T-helper 17 cell (primary cell): ENCODE measurements around the gene THSD4. TPM values are rescaled to one million over a fixed set of nuclear protein-coding genes. Genes with fewer than 3 reads are reported as not detected.

Source experiments
- ATAC-seq: fragments of 150-1000 bp; cut with Tn5 transposase; 2 replicates; pipeline ENCODE4 v1.10.0; 2021; ENCODE audit warnings: mild to moderate bottlenecking, moderate library complexity
- DNase-seq, 3 donors: peaks; one replicate each; pipeline versions ENCODE4 v3.0.0 to v3.0.0-alpha.2; 2020 to 2021
- H3K9me3 ChIP-seq: one replicate; pipeline ENCODE4 v1.7.0; 2013; ENCODE audit warnings: low read length, mild to moderate bottlenecking; ENCODE audit not compliant: control insufficient read depth, poor library complexity, severe bottlenecking
- H3K27ac Mint-ChIP-seq: one replicate; pipeline ENCODE4 v1.8.0; 2022; ENCODE audit warnings: mild to moderate bottlenecking, moderate library complexity, mixed read lengths
- H3K27me3 Mint-ChIP-seq: one replicate; pipeline ENCODE4 v1.8.0; 2022; ENCODE audit warnings: mixed read lengths
- H3K36me3 Mint-ChIP-seq: one replicate; pipeline ENCODE4 v1.8.0; 2022; ENCODE audit warnings: low read depth, mixed read lengths
- H3K4me1 Mint-ChIP-seq: one replicate; pipeline ENCODE4 v1.8.0; 2022; ENCODE audit warnings: mild to moderate bottlenecking, mixed read lengths
- H3K4me3 Mint-ChIP-seq: one replicate; pipeline ENCODE4 v1.8.0; 2022; ENCODE audit warnings: mild to moderate bottlenecking, moderate library complexity, mixed read lengths
- total RNA-seq, 4 donors: library from RNA in 2 of 4; stranded (reverse) in 2 of 4; gene quantifications; one replicate each; pipeline ENCODE4 v1.2.3 and lab custom pipeline; 2022 to 2026

THSD4 gene
- total RNA-seq, 2 donors from 2014 or later: not detected

GRCh38 chr15:71447328-71448250, 332.3 kb downstream of the THSD4 start:
- no peak overlapping the region for H3K27ac Mint-ChIP-seq
- H3K27me3 Mint-ChIP-seq: peaks cover 16% of the 10 kb centered on the region
- no peaks in the 10 kb centered on the region for H3K9me3 ChIP-seq
- ATAC-seq: no peak
- H3K4me3 Mint-ChIP-seq: no peak overlapping the region
- no peaks in the 10 kb centered on the region for H3K4me1 Mint-ChIP-seq
- no peaks in the 10 kb centered on the region for H3K36me3 Mint-ChIP-seq
- no peak for DNase-seq

GRCh38 chr15:71448688-71449114, 333.4 kb downstream of the THSD4 start:
- no peak overlapping the region for H3K4me3 Mint-ChIP-seq
- H3K9me3 ChIP-seq: no peaks in the 10 kb centered on the region
- DNase-seq: no peak

GRCh38 chr15:71449363-71449762, 334.1 kb downstream of the THSD4 start:
- no peaks in the 10 kb centered on the region for H3K9me3 ChIP-seq
- Mint-ChIP-seq H3K27me3 (peaks cover 22% of the 10 kb centered on the region), H3K36me3 (no peaks in the 10 kb centered on the region), H3K27ac (no peak overlapping the region), H3K4me1 (no peaks in the 10 kb centered on the region), H3K4me3 (no peak overlapping the region)
- no peak for ATAC-seq
- no peak for DNase-seq

More at GRCh38 chr15:71448688-71449114, 333.4 kb downstream of the THSD4 start:
- Mint-ChIP-seq H3K36me3 (no peaks in the 10 kb centered on the region), H3K4me1 (no peaks in the 10 kb centered on the region), H3K27me3 (peaks cover 21% of the 10 kb centered on the region), H3K27ac (no peak overlapping the region)
- no peak for ATAC-seq

GRCh38 chr15:71449956-71450355, 334.7 kb downstream of the THSD4 start:
- no peak overlapping the region for H3K4me3 Mint-ChIP-seq
- no peaks in the 10 kb centered on the region for H3K36me3 Mint-ChIP-seq
- H3K27ac Mint-ChIP-seq: no peak overlapping the region
- ATAC-seq (no peak), DNase-seq (no peak)
- no peaks in the 10 kb centered on the region for H3K4me1 Mint-ChIP-seq
- peaks cover 28% of the 10 kb centered on the region for H3K27me3 Mint-ChIP-seq
- H3K9me3 ChIP-seq: no peaks in the 10 kb centered on the region

GRCh38 chr15:71451130-71451529, 335.9 kb downstream of the THSD4 start:
- ATAC-seq (no peak), DNase-seq (no peak)
- Mint-ChIP-seq H3K27me3 (peaks cover 39% of the 10 kb centered on the region), H3K27ac (no peak overlapping the region), H3K36me3 (no peaks in the 10 kb centered on the region), H3K4me1 (peaks cover 2% of the 10 kb centered on the region), H3K4me3 (no peak overlapping the region)
- no peaks in the 10 kb centered on the region for H3K9me3 ChIP-seq

- Mint-ChIP-seq H3K27me3 (peaks cover 38% of the 10 kb centered on the region), H3K4me1 (peaks cover 2% of the 10 kb centered on the region), H3K4me3 (no peak overlapping the region), H3K27ac (no peak overlapping the region), H3K36me3 (no peaks in the 10 kb centered on the region)
- ATAC-seq: no peak
- no peak for DNase-seq
- H3K9me3 ChIP-seq: no peaks in the 10 kb centered on the region
Measured at GRCh38 chr15:71452893-71453292, 337.6 kb downstream of the THSD4 start.

- DNase-seq (no peak), ATAC-seq (no peak)
- H3K9me3 ChIP-seq: no peaks in the 10 kb centered on the region
- no peak overlapping the region for H3K27ac Mint-ChIP-seq
- peaks cover 35% of the 10 kb centered on the region for H3K27me3 Mint-ChIP-seq
- H3K4me3 Mint-ChIP-seq: no peak overlapping the region
- no peaks in the 10 kb centered on the region for H3K36me3 Mint-ChIP-seq
- H3K4me1 Mint-ChIP-seq: peaks cover 2% of the 10 kb centered on the region
Measured at GRCh38 chr15:71454462-71454996, 339.3 kb downstream of the THSD4 start.

- no peaks in the 10 kb centered on the region for H3K9me3 ChIP-seq
- Mint-ChIP-seq H3K36me3 (no peaks in the 10 kb centered on the region), H3K27me3 (peaks cover 35% of the 10 kb centered on the region), H3K27ac (no peak overlapping the region), H3K4me3 (no peak overlapping the region), H3K4me1 (peaks cover 2% of the 10 kb centered on the region)
- DNase-seq (no peak), ATAC-seq (no peak)
Measured at GRCh38 chr15:71455107-71455506, 339.8 kb downstream of the THSD4 start.

- DNase-seq (no peak), ATAC-seq (no peak)
- H3K27me3 Mint-ChIP-seq: peaks cover 35% of the 10 kb centered on the region
- no peak overlapping the region for H3K27ac Mint-ChIP-seq
- H3K36me3 Mint-ChIP-seq: no peaks in the 10 kb centered on the region
- H3K9me3 ChIP-seq: no peaks in the 10 kb centered on the region
- no peak overlapping the region for H3K4me3 Mint-ChIP-seq
- H3K4me1 Mint-ChIP-seq: peaks cover 2% of the 10 kb centered on the region
Measured at GRCh38 chr15:71455878-71456277, 340.6 kb downstream of the THSD4 start.

GRCh38 chr15:71456362-71456761, 341.1 kb downstream of the THSD4 start:
- H3K9me3 ChIP-seq: no peaks in the 10 kb centered on the region
- DNase-seq (no peak), ATAC-seq (no peak)
- Mint-ChIP-seq H3K27ac (no peak overlapping the region), H3K4me1 (peaks cover 2% of the 10 kb centered on the region), H3K27me3 (peaks cover 35% of the 10 kb centered on the region), H3K36me3 (no peaks in the 10 kb centered on the region), H3K4me3 (no peak overlapping the region)

- H3K4me1 Mint-ChIP-seq: peaks cover 2% of the 10 kb centered on the region
- H3K4me3 Mint-ChIP-seq: no peak overlapping the region
- H3K9me3 ChIP-seq: no peaks in the 10 kb centered on the region
- no peak overlapping the region for H3K27ac Mint-ChIP-seq
- H3K27me3 Mint-ChIP-seq: peaks cover 34% of the 10 kb centered on the region
- no peak for DNase-seq
- H3K36me3 Mint-ChIP-seq: no peaks in the 10 kb centered on the region
- ATAC-seq: no peak
Measured at GRCh38 chr15:71456811-71457210, 341.5 kb downstream of the THSD4 start.

- Mint-ChIP-seq H3K36me3 (no peaks in the 10 kb centered on the region), H3K27me3 (peaks cover 27% of the 10 kb centered on the region), H3K27ac (no peak overlapping the region), H3K4me3 (no peak overlapping the region), H3K4me1 (peaks cover 2% of the 10 kb centered on the region)
- ATAC-seq (no peak), DNase-seq (no peak)
- H3K9me3 ChIP-seq: no peaks in the 10 kb centered on the region
Measured at GRCh38 chr15:71458089-71458660, 342.9 kb downstream of the THSD4 start.

- no peak for ATAC-seq
- H3K27me3 Mint-ChIP-seq: peaks cover 30% of the 10 kb centered on the region
- peaks cover 2% of the 10 kb centered on the region for H3K36me3 Mint-ChIP-seq
- no peaks in the 10 kb centered on the region for H3K4me1 Mint-ChIP-seq
- DNase-seq: no peak
- H3K27ac Mint-ChIP-seq: no peak overlapping the region
- H3K4me3 Mint-ChIP-seq: no peak overlapping the region
- H3K9me3 ChIP-seq: no peaks in the 10 kb centered on the region
Measured at GRCh38 chr15:71461748-71462147, 346.5 kb downstream of the THSD4 start.
